ENCODE results near the gene IFITM5.
"Not testable (repeated sequence)": the region's sequence is repeated elsewhere in the genome, so short reads cannot be mapped to it uniquely, and the experiment has no call there.

Gene IFITM5

DNA sequence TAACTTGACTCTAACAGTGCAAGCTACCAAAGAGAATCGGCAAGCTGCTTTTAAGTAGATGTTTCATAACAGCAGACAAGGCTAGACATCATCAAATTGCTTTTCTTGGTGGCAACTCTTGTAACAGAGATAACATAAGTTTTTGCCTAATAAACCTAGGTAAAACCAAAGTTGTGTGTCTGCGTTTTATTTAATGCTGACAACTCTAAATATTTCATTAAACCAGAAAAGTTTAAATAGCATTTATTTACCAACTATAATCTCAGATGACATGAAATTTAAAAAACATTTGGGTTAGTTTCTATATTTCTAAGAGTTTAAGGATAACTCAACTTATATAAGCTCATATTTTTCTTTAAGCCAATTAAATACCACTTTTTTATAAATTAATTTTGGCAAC is 40.6 kb upstream of the IFITM5 start:
- TF ChIP-seq, protein P1, sequence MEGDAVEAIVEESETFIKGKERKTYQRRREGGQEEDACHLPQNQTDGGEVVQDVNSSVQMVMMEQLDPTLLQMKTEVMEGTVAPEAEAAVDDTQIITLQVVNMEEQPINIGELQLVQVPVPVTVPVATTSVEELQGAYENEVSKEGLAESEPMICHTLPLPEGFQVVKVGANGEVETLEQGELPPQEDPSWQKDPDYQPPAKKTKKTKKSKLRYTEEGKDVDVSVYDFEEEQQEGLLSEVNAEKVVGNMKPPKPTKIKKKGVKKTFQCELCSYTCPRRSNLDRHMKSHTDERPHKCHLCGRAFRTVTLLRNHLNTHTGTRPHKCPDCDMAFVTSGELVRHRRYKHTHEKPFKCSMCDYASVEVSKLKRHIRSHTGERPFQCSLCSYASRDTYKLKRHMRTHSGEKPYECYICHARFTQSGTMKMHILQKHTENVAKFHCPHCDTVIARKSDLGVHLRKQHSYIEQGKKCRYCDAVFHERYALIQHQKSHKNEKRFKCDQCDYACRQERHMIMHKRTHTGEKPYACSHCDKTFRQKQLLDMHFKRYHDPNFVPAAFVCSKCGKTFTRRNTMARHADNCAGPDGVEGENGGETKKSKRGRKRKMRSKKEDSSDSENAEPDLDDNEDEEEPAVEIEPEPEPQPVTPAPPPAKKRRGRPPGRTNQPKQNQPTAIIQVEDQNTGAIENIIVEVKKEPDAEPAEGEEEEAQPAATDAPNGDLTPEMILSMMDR (IDR thresholded peaks at IDR 0.05; ENCODE audit: low read depth, low read length) = no peak
- no peaks in the 10 kb centered on the region for H3K9me3 ChIP-seq (ENCODE audit: severe bottlenecking)
- no peak overlapping the region for H3K27ac ChIP-seq
- no peak overlapping the region for H3K4me3 ChIP-seq (ENCODE audit: low read depth, low read length)
- no peaks in the 10 kb centered on the region for H3K36me3 ChIP-seq
- no peaks in the 10 kb centered on the region for H3K27me3 ChIP-seq (ENCODE audit: insufficient read depth, low read depth, severe bottlenecking)
- DNase-seq = no peak

DNA sequence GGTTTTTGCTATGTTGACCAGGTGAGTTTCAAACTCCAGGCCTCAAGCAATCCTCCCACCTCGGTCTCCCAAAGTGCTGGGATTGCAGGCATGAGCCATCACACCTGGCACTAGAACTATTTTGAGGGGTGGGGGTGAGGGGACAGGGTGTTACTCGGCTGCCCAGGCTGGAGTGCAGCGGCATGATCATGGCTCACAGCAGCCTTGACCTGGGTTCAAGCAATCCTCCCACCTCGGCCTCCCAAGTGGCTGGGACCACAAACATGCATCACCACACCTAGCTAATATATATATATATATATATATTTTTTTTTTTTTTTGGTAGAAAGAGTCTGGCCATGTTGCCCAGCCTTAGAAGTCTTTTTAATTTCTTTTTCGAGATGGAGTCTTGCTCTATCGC is 38.4 kb upstream of the IFITM5 start:
- Histone ChIP-seq H3K36me3 (no peaks in the 10 kb centered on the region), H3K9me3 (ENCODE audit: severe bottlenecking) (no peaks in the 10 kb centered on the region), H3K27ac (no peak overlapping the region), H3K4me3 (ENCODE audit: low read depth, low read length) (no peak overlapping the region), H3K27me3 (ENCODE audit: insufficient read depth, low read depth, severe bottlenecking) (no peaks in the 10 kb centered on the region)
- no peak for DNase-seq
- TF ChIP-seq, protein P1 (IDR thresholded peaks at IDR 0.05; ENCODE audit: low read depth, low read length) = no peak

DNA sequence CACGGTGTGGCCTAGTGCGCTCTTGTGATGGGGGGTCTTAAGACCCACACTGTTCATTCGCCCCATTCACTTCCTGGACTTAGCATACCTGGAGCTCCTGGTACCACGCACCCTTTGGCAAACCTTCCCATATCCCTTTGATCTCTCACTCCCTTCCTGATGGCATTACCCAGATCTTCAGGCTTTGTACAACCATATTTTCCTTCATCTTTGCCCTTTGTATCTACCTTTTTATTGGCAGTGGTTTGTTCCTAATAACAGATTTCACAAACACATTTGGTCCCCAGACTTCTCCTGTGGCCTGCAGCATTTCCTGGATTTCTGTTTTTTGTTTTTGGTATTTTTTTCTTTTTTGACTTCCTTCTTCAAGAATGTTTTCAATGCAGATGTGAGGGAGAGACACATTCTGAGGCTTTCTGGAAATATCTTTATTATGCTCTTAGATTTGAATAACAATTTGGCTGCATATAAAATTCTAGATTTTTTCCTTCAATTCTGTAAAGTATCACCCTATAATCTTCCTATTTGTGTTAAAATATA is 37.4 kb upstream of the IFITM5 start:
- TF ChIP-seq, protein P1 (IDR thresholded peaks at IDR 0.05; ENCODE audit: low read depth, low read length) = no peak
- no peaks in the 10 kb centered on the region for H3K27me3 ChIP-seq (ENCODE audit: insufficient read depth, low read depth, severe bottlenecking)

DNA sequence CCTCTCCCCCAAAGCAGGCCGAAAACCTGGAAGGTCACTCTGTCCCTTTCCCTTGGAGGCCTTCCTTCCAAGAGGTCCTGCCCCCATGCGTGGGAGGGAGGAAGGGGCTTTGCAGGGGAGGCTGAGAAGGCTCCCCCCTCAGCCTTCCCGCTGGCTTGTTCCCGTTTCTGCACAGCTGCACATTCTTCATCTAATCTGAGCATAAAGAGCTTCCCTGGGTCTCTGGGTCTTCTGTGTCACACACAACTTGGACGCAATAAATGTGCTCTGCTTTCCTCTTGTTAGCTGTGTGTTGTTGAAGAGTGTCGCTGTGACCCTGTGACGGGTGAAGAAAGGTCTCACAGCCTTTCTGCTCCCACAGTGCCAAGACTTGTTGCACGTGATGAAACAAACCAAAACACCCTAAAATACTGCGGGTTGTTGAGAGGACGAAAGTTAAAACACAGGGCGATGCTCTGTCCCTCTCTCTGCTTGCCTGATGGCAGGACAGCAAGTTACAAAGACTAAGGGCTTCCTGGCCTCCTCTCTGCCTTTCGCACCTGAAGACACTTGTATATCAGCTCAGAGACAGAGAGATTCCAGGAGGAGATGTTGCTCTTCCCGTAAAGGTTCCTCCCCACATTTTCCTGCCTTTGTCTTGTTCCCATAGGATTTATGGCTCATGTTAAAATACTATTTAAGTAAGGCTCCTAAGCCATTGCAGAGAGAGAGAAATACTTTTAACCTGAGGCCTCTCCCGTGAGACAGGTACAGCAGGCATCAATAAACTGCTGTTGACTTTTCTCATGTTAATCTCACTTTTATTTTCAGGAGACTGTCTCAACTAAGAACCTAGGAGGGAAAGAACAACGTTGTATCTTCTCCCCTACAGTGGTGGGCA is 36.7 kb upstream of the IFITM5 start:
- Histone ChIP-seq H3K36me3 (no peaks in the 10 kb centered on the region), H3K27ac (no peak overlapping the region), H3K9me3 (ENCODE audit: severe bottlenecking) (no peaks in the 10 kb centered on the region), H3K27me3 (ENCODE audit: insufficient read depth, low read depth, severe bottlenecking) (no peaks in the 10 kb centered on the region), H3K4me3 (ENCODE audit: low read depth, low read length) (no peak overlapping the region)
- TF ChIP-seq, protein P1 (IDR thresholded peaks at IDR 0.05; ENCODE audit: low read depth, low read length) = no peak
- DNase-seq = no peak

More for the DNA sequence above, 37.4 kb upstream of the IFITM5 start:
- H3K36me3 ChIP-seq = no peaks in the 10 kb centered on the region
- H3K27ac ChIP-seq = no peak overlapping the region
- no peak overlapping the region for H3K4me3 ChIP-seq (ENCODE audit: low read depth, low read length)
- no peaks in the 10 kb centered on the region for H3K9me3 ChIP-seq (ENCODE audit: severe bottlenecking)
- DNase-seq = no peak

DNA sequence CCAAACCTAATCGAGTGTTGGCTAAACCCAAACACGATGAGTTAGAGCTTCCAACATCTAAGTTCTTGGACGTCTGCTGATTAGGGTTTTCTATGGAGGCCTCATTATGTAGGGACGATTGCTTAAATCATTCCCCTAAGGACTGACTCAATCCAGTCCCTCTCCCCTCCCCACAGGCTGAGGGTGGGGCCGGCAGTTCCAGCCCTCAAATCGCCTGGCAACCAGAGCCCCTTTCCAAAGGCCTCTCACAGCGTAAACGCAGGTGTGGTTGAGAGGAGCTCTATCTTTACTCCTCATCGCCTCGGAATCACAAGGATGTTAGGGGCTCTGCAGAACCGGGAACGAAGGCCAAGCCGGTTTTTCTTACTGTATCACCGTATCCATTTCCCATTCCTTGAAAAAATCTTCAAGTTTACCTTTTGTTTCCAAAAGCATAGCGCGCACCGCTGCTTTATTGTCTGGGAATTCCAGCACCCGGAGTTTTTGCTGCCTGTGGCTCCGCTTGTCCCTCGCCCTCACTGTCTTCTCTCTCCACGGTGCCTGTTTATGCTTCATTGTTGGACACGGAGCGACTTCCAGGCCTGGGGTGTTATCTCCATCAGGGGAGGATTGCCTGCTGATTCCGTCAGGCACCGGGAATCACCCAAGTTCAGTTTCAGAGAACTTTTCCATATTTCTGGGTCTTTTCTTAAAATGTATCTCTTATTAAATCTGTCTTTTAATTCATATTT is 35.1 kb upstream of the IFITM5 start:
- Histone ChIP-seq H3K9me3 (ENCODE audit: severe bottlenecking) (no peaks in the 10 kb centered on the region), H3K36me3 (no peaks in the 10 kb centered on the region), H3K27ac (no peak overlapping the region), H3K27me3 (ENCODE audit: insufficient read depth, low read depth, severe bottlenecking) (no peaks in the 10 kb centered on the region), H3K4me3 (ENCODE audit: low read depth, low read length) (no peak overlapping the region)
- no peak for DNase-seq
- TF ChIP-seq, protein P1 (IDR thresholded peaks at IDR 0.05; ENCODE audit: low read depth, low read length) = no peak

DNA sequence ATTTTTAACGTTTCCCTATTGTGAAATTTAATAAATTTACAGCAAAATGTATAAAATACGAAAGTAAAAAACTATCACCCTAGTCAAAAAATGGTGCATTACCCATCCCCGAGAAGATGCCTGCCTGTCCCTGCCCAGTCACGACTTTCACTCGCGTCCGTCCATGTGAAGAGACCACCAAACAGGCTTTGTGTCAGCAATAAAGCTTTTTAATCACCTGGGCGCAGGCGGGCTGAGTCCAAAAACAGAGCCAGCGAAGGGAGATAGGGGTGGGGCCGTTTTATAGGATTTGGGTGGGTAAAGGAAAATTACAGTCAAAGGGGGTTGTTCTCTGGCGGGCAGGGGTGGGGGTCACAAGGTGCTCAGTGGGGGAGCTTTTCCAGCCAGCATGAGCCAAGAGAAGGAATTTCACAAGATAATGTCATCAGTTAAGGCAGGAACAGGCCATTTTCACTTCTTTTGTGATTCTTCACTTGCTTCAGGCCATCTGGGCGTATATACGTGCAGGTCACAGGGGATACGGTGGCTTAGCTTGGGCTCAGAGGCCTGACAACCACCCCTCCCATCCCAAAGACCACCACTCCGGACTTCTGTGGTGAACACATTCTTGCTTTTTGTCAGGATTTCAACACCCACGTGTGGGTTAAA is 34.4 kb upstream of the IFITM5 start:
- not testable (repeated sequence) for H3K9me3 ChIP-seq (ENCODE audit: severe bottlenecking); DNase-seq; H3K36me3 ChIP-seq; H3K27me3 ChIP-seq (ENCODE audit: insufficient read depth, low read depth, severe bottlenecking); H3K4me3 ChIP-seq (ENCODE audit: low read depth, low read length); H3K27ac ChIP-seq
